Measurements from ENCODE around the gene ABHD3. TPM values are rescaled to one million over a fixed set of nuclear protein-coding genes. Genes with fewer than 3 reads are reported as not detected.
"Not testable (repeated sequence)": the region's sequence is repeated elsewhere in the genome, so short reads cannot be mapped to it uniquely, and the experiment has no call there.

The ABHD3 gene
- total and polyA plus RNA-seq, 4 experiments from 2014 or later, result 35.0 to 65.6 (median 53.5) TPM

- ChIA-PET POLR2A (ENCODE audit: partially characterized antibody) (interaction anchor here (2.5 kb wide), 1 partner anchor 33 kb away, joined by 25 read pairs; the partner anchor contains the start of gene ABHD3), CTCF (ENCODE audit: partially characterized antibody) (interaction anchor here (1.8 kb wide), 1 partner anchor 32 kb away, joined by 6 read pairs; the partner anchor contains the start of gene ABHD3)
- H3K27me3 Mint-ChIP-seq; H3K36me3 Mint-ChIP-seq; DNase-seq; H3K4me3 Mint-ChIP-seq; H3K9me3 ChIP-seq (ENCODE audit: control insufficient read depth in 1 of 2, low read length in 2 of 2); H3K36me3 ChIP-seq (ENCODE audit: insufficient read depth, low read length); H3K27me3 ChIP-seq (ENCODE audit: insufficient read depth, low read length); H3K27ac ChIP-seq (ENCODE audit: low read depth, low read length); H3K4me3 ChIP-seq (ENCODE audit: low read length in 2 of 2); intact Hi-C loops (cut with micrococcal nuclease): not testable (repeated sequence)
- H3K4me1 ChIP-seq (ENCODE audit: insufficient read depth, low read length), result peaks cover 23% of the 10 kb centered on the region
- Mint-ChIP-seq H3K9me3 (peaks cover 0 to 11% (median 2%) of the 10 kb centered on the region in 8 donors), H3K4me1 (peaks cover 7 to 42% (median 25%) of the 10 kb centered on the region in 4 donors), H3K27ac (peak overlapping the region in 4 of 7 donors; percentile 32 to 91 (median 77))
Observed at GRCh38 chr18:21736926-21737325, 32.4 kb upstream of the ABHD3 start.

- no peaks in the 10 kb centered on the region for H3K36me3 ChIP-seq (ENCODE audit: insufficient read depth, low read length)
- peaks cover 21% of the 10 kb centered on the region for H3K4me1 ChIP-seq (ENCODE audit: insufficient read depth, low read length)
- H3K27ac ChIP-seq (ENCODE audit: low read depth, low read length), result no peak overlapping the region
- H3K36me3 Mint-ChIP-seq, result peaks cover 2 to 3% of the 10 kb centered on the region in 2 donors
- peak overlapping the region; percentile 80 to 92 (median 87) for H3K27ac Mint-ChIP-seq
- peak overlapping the region in 6 of 8 donors; percentile 46 to 71 (median 57) for H3K4me3 Mint-ChIP-seq
- H3K9me3 ChIP-seq (ENCODE audit: control insufficient read depth in 1 of 2, low read length in 2 of 2), result no peaks in the 10 kb centered on the region
- ChIA-PET POLR2A (ENCODE audit: partially characterized antibody) (interaction anchor here (0.8 to 2.5 kb wide), 3 partner anchors 28 to 135 kb away, joined by 3 to 25 read pairs (median 4); partner anchors contain the start of genes ABHD3 and ESCO1), CTCF (ENCODE audit: partially characterized antibody) (interaction anchor here (1.2 to 1.8 kb wide), 2 partner anchors 31 to 123 kb away, joined by 3 to 6 read pairs; partner anchors contain the start of gene ABHD3)
- peak; percentile 69 to 80 (median 75) for DNase-seq
- H3K27me3 ChIP-seq (ENCODE audit: insufficient read depth, low read length), result no peaks in the 10 kb centered on the region
- H3K4me1 Mint-ChIP-seq, result peaks cover 6 to 40% (median 23%) of the 10 kb centered on the region in 4 donors
- H3K27me3 Mint-ChIP-seq, result peaks cover 0 to 2% of the 10 kb centered on the region in 2 donors
- intact Hi-C loops (cut with micrococcal nuclease), result no loop called here
- H3K4me3 ChIP-seq (ENCODE audit: low read length in 2 of 2), result no peak overlapping the region
- H3K9me3 Mint-ChIP-seq, result peaks cover 0 to 11% (median under 1%) of the 10 kb centered on the region in 8 donors
Observed at GRCh38 chr18:21735452-21736015, 31.0 kb upstream of the ABHD3 start.

- Mint-ChIP-seq H3K9me3 (peaks cover 0 to 11% (median under 1%) of the 10 kb centered on the region in 8 donors), H3K27me3 (peaks cover 0 to 2% of the 10 kb centered on the region in 2 donors), H3K4me3 (no peak overlapping the region), H3K36me3 (peaks cover 0 to 3% of the 10 kb centered on the region in 2 donors), H3K27ac (no peak overlapping the region), H3K4me1 (peaks cover 0 to 20% (median 12%) of the 10 kb centered on the region in 4 donors)
- Histone ChIP-seq H3K36me3 (ENCODE audit: insufficient read depth, low read length) (no peaks in the 10 kb centered on the region), H3K27me3 (ENCODE audit: insufficient read depth, low read length) (no peaks in the 10 kb centered on the region), H3K9me3 (ENCODE audit: control insufficient read depth in 1 of 2, low read length in 2 of 2) (no peaks in the 10 kb centered on the region), H3K4me1 (ENCODE audit: insufficient read depth, low read length) (peaks cover 12% of the 10 kb centered on the region), H3K4me3 (ENCODE audit: low read length in 2 of 2) (no peak overlapping the region), H3K27ac (ENCODE audit: low read depth, low read length) (no peak overlapping the region)
- ChIA-PET POLR2A (ENCODE audit: partially characterized antibody) (no interaction called here), CTCF (ENCODE audit: partially characterized antibody) (no interaction called here)
- no peak for DNase-seq
- intact Hi-C loops (cut with micrococcal nuclease), result no loop called here
Observed at GRCh38 chr18:21733011-21733410, 28.4 kb upstream of the ABHD3 start.

GRCh38 chr18:21727702-21728101 lies 23.1 kb upstream of the ABHD3 start:
- POLR2A ChIA-PET (ENCODE audit: partially characterized antibody), result no interaction called here
- intact Hi-C loops (cut with micrococcal nuclease), result no loop called here
- no peak overlapping the region for H3K27ac Mint-ChIP-seq
- no peaks in the 10 kb centered on the region for H3K9me3 Mint-ChIP-seq
- H3K27me3 Mint-ChIP-seq, result no peaks in the 10 kb centered on the region
- Histone ChIP-seq H3K27me3 (ENCODE audit: insufficient read depth, low read length) (no peaks in the 10 kb centered on the region), H3K4me3 (ENCODE audit: low read length in 2 of 2) (no peak overlapping the region), H3K36me3 (ENCODE audit: insufficient read depth, low read length) (no peaks in the 10 kb centered on the region), H3K9me3 (ENCODE audit: control insufficient read depth in 1 of 2, low read length in 2 of 2) (no peaks in the 10 kb centered on the region), H3K4me1 (ENCODE audit: insufficient read depth, low read length) (no peaks in the 10 kb centered on the region), H3K27ac (ENCODE audit: low read depth, low read length) (no peak overlapping the region)
- no peak overlapping the region for H3K4me3 Mint-ChIP-seq
- H3K4me1 Mint-ChIP-seq, result peaks cover 0 to 1% (median 0%) of the 10 kb centered on the region in 4 donors
- CTCF ChIA-PET (ENCODE audit: partially characterized antibody), result interaction anchor here (0.9 to 1.0 kb wide), 2 partner anchors 115 to 123 kb away, joined by 3 read pairs; partner anchors contain the start of gene SNRPD1
- no peaks in the 10 kb centered on the region for H3K36me3 Mint-ChIP-seq
- no peak for DNase-seq

- Histone ChIP-seq H3K36me3 (ENCODE audit: insufficient read depth, low read length) (no peaks in the 10 kb centered on the region), H3K9me3 (ENCODE audit: control insufficient read depth in 1 of 2, low read length in 2 of 2) (no peaks in the 10 kb centered on the region), H3K27me3 (ENCODE audit: insufficient read depth, low read length) (no peaks in the 10 kb centered on the region), H3K4me1 (ENCODE audit: insufficient read depth, low read length) (no peaks in the 10 kb centered on the region), H3K27ac (ENCODE audit: low read depth, low read length) (no peak overlapping the region), H3K4me3 (ENCODE audit: low read length in 2 of 2) (no peak overlapping the region)
- intact Hi-C loops (cut with micrococcal nuclease), result no loop called here
- no peak for DNase-seq
- peaks cover 0 to 2% of the 10 kb centered on the region in 2 donors for H3K27me3 Mint-ChIP-seq
- no peaks in the 10 kb centered on the region for H3K36me3 Mint-ChIP-seq
- POLR2A ChIA-PET (ENCODE audit: partially characterized antibody), result no interaction called here
- no peaks in the 10 kb centered on the region for H3K9me3 Mint-ChIP-seq
- H3K4me1 Mint-ChIP-seq, result no peaks in the 10 kb centered on the region
- H3K27ac Mint-ChIP-seq, result no peak overlapping the region
- CTCF ChIA-PET (ENCODE audit: partially characterized antibody), result interaction anchor here (0.7 kb wide), 1 partner anchor 54 kb away, joined by 4 read pairs; no protein-coding TSS in a partner anchor
- no peak overlapping the region for H3K4me3 Mint-ChIP-seq
Observed at GRCh38 chr18:21725201-21725600, 20.6 kb upstream of the ABHD3 start.

GRCh38 chr18:21722687-21723086 lies 18.1 kb upstream of the ABHD3 start:
- DNase-seq, result no peak
- H3K36me3 Mint-ChIP-seq, result no peaks in the 10 kb centered on the region
- no peaks in the 10 kb centered on the region for H3K9me3 ChIP-seq (ENCODE audit: control insufficient read depth in 1 of 2, low read length in 2 of 2)
- no peak overlapping the region for H3K27ac Mint-ChIP-seq
- peaks cover 0 to 2% of the 10 kb centered on the region in 2 donors for H3K27me3 Mint-ChIP-seq
- no peak overlapping the region for H3K4me3 Mint-ChIP-seq
- intact Hi-C loops (cut with micrococcal nuclease), result no loop called here
- no peaks in the 10 kb centered on the region for H3K36me3 ChIP-seq (ENCODE audit: insufficient read depth, low read length)
- H3K4me1 ChIP-seq (ENCODE audit: insufficient read depth, low read length), result no peaks in the 10 kb centered on the region
- H3K4me3 ChIP-seq (ENCODE audit: low read length in 2 of 2), result no peak overlapping the region
- POLR2A ChIA-PET (ENCODE audit: partially characterized antibody), result no interaction called here
- H3K27me3 ChIP-seq (ENCODE audit: insufficient read depth, low read length), result no peaks in the 10 kb centered on the region
- H3K27ac ChIP-seq (ENCODE audit: low read depth, low read length), result no peak overlapping the region
- H3K4me1 Mint-ChIP-seq, result no peaks in the 10 kb centered on the region
- CTCF ChIA-PET (ENCODE audit: partially characterized antibody), result no interaction called here
- no peaks in the 10 kb centered on the region for H3K9me3 Mint-ChIP-seq

- H3K9me3 Mint-ChIP-seq, result peaks cover 0 to 10% (median 5%) of the 10 kb centered on the region in 8 donors
- Histone ChIP-seq H3K36me3 (ENCODE audit: insufficient read depth, low read length) (no peaks in the 10 kb centered on the region), H3K27me3 (ENCODE audit: insufficient read depth, low read length) (no peaks in the 10 kb centered on the region), H3K9me3 (ENCODE audit: control insufficient read depth in 1 of 2, low read length in 2 of 2) (no peaks in the 10 kb centered on the region), H3K27ac (ENCODE audit: low read depth, low read length) (no peak overlapping the region), H3K4me3 (ENCODE audit: low read length in 2 of 2) (no peak overlapping the region), H3K4me1 (ENCODE audit: insufficient read depth, low read length) (no peaks in the 10 kb centered on the region)
- H3K4me3 Mint-ChIP-seq, result no peak overlapping the region
- peaks cover 0 to 2% of the 10 kb centered on the region in 2 donors for H3K27me3 Mint-ChIP-seq
- intact Hi-C loops (cut with micrococcal nuclease), result no loop called here
- peaks cover 0 to 3% (median under 1%) of the 10 kb centered on the region in 4 donors for H3K4me1 Mint-ChIP-seq
- H3K36me3 Mint-ChIP-seq, result no peaks in the 10 kb centered on the region
- no peak for DNase-seq
- no peak overlapping the region for H3K27ac Mint-ChIP-seq
- CTCF ChIA-PET (ENCODE audit: partially characterized antibody), result interaction anchor here (1.0 to 2.6 kb wide), 2 partner anchors 10 to 26 kb away, joined by 3 to 5 read pairs; partner anchors contain the start of genes ABHD3 and MIB1
- POLR2A ChIA-PET (ENCODE audit: partially characterized antibody), result interaction anchor here (1.3 to 1.6 kb wide), 2 partner anchors 10 to 114 kb away, joined by 3 to 4 read pairs; partner anchors contain the start of genes ABHD3 and ESCO1
Observed at GRCh38 chr18:21714474-21714873, 9.9 kb upstream of the ABHD3 start.

Measured in CD4-positive, alpha-beta memory T cell (primary cell).